CD14-positive monocyte (primary cell): Measurements from ENCODE around the gene TCTN3. TPM values are rescaled to one million over a fixed set of nuclear protein-coding genes. Genes with fewer than 3 reads are reported as not detected.

Source experiments
- DNase-seq, 3 donors: peaks; one replicate each; pipeline ENCODE4 v3.0.0-alpha.2; 2011 to 2022
- H2AFZ ChIP-seq: 2 replicates; pipeline ENCODE4 v1.6.0; 2012; ENCODE audit warnings: mild to moderate bottlenecking, low read depth, low read length, inconsistent platforms; ENCODE audit not compliant: insufficient read depth, poor library complexity, severe bottlenecking
- H3K27ac ChIP-seq, 2 donors: 1 replicate in 1 of 2; 2 replicates in 1 of 2; pipeline ENCODE4 v1.5.1; 2012 to 2013; ENCODE audit warnings: low read length in 2 of 2, control low read depth in 1 of 2, inconsistent platforms in 1 of 2, low read depth in 1 of 2, mild to moderate bottlenecking in 1 of 2
- H3K27me3 ChIP-seq, 2 donors: one replicate each; pipeline versions ENCODE4 v1.6.0 to v1.6.1; 2011 to 2013; ENCODE audit warnings: low read length in 2 of 2; ENCODE audit not compliant: control insufficient read depth in 2 of 2, insufficient read depth in 2 of 2
- H3K36me3 ChIP-seq, 2 donors: replicated peaks in 1 of 2; 1 replicate in 1 of 2; 2 replicates in 1 of 2; pipeline versions ENCODE4 v1.5.1 to v1.6.1; 2012 to 2013; ENCODE audit warnings: low read length in 2 of 2, control low read depth in 1 of 2, inconsistent platforms in 1 of 2, mild to moderate bottlenecking in 1 of 2; ENCODE audit not compliant: insufficient read depth in 2 of 2, control insufficient read depth in 1 of 2
- H3K4me1 ChIP-seq, 2 donors: 1 replicate in 1 of 2; 2 replicates in 1 of 2; pipeline versions ENCODE4 v1.5.1 to v1.6.1; 2012 to 2013; ENCODE audit warnings: low read length in 2 of 2, control low read depth in 1 of 2, inconsistent platforms in 1 of 2, mild to moderate bottlenecking in 1 of 2, moderate library complexity in 1 of 2; ENCODE audit not compliant: insufficient read depth in 2 of 2, control insufficient read depth in 1 of 2
- H3K4me2 ChIP-seq: replicated peaks from 2 replicates; pipeline ENCODE3; 2012; ENCODE audit warnings: low read length, moderate library complexity, mild to moderate bottlenecking; ENCODE audit not compliant: poor library complexity, severe bottlenecking; ENCODE audit errors: extremely low read depth
- H3K4me3 ChIP-seq, 3 experiments: fragments of 200-600 bp in 1 of 3; sonication (generic) in 1 of 3; replicated peaks in 1 of 3; 1 replicate in 2 of 3; 2 replicates in 1 of 3; pipeline ENCODE4 v1.5.1; 2011 to 2013; ENCODE audit warnings: low read length in 3 of 3, mild to moderate bottlenecking in 3 of 3, control low read depth in 2 of 3, low read depth in 2 of 3, inconsistent platforms in 1 of 3, moderate library complexity in 1 of 3
- H3K79me2 ChIP-seq: 2 replicates; pipeline ENCODE4 v1.6.0; 2012; ENCODE audit warnings: mild to moderate bottlenecking, control low read depth, inconsistent platforms, low read length, moderate library complexity; ENCODE audit not compliant: insufficient read depth
- H3K9ac ChIP-seq: 2 replicates; pipeline ENCODE4 v1.6.0; 2017; ENCODE audit warnings: low read length, mild to moderate bottlenecking; ENCODE audit not compliant: insufficient read depth, poor library complexity, severe bottlenecking
- H3K9me3 ChIP-seq, 2 donors: replicated peaks in 1 of 2; 1 replicate in 1 of 2; 2 replicates in 1 of 2; pipeline versions ENCODE4 v1.5.1 to v1.6.1; 2012 to 2013; ENCODE audit warnings: low read length in 2 of 2, control low read depth in 1 of 2; ENCODE audit not compliant: control insufficient read depth in 1 of 2, insufficient read depth in 1 of 2
- H4K20me1 ChIP-seq: 2 replicates; pipeline ENCODE4 v1.6.0; 2012; ENCODE audit warnings: mild to moderate bottlenecking, low read length, control low read depth, moderate library complexity; ENCODE audit not compliant: insufficient read depth
- H3K27ac Mint-ChIP-seq, 7 donors: one replicate each; pipeline ENCODE4 v1.8.0; 2020; ENCODE audit warnings: mild to moderate bottlenecking in 7 of 7, mixed read lengths in 7 of 7, moderate library complexity in 6 of 7, inconsistent platforms in 2 of 7
- H3K27me3 Mint-ChIP-seq, 3 donors: one replicate each; pipeline ENCODE4 v1.8.0; 2021 to 2022; ENCODE audit warnings: low read depth in 3 of 3, mild to moderate bottlenecking in 3 of 3, mixed read lengths in 3 of 3, moderate library complexity in 3 of 3, inconsistent platforms in 1 of 3
- H3K36me3 Mint-ChIP-seq, 2 donors: one replicate each; pipeline ENCODE4 v1.8.0; 2020; ENCODE audit warnings: mixed read lengths in 2 of 2, inconsistent platforms in 1 of 2, mild to moderate bottlenecking in 1 of 2
- H3K4me1 Mint-ChIP-seq: one replicate; pipeline ENCODE4 v1.8.0; 2020; ENCODE audit warnings: mild to moderate bottlenecking, mixed read lengths
- H3K4me3 Mint-ChIP-seq, 2 donors: one replicate each; pipeline ENCODE4 v1.8.0; 2020; ENCODE audit warnings: mild to moderate bottlenecking in 2 of 2, mixed read lengths in 2 of 2, moderate library complexity in 1 of 2
- H3K9me3 Mint-ChIP-seq, 7 donors: one replicate each; pipeline ENCODE4 v1.8.0; 2020 to 2022; ENCODE audit warnings: mixed read lengths in 7 of 7, mild to moderate bottlenecking in 6 of 7, moderate library complexity in 6 of 7, inconsistent platforms in 2 of 7
- CTCF ChIP-seq: fragments of 200-600 bp; IDR thresholded peaks from one replicate; pipeline ENCODE4 v1.8.0; 2022; ENCODE audit warnings: antibody characterized with exemption, mild to moderate bottlenecking
- WGBS: methylation state at CpG from one replicate; pipeline ENCODE4 v1.1.5; 2013; ENCODE audit warnings: missing lambda C conversion rate; ENCODE audit not compliant: insufficient coverage; 5-methylcytosine and 5-hydroxymethylcytosine counted together
- intact Hi-C, 2 donors: fragments of 100-400 bp; cut with micrococcal nuclease; formaldehyde crosslinking; loops; one replicate each; pipeline versions ENCODE4 v1.15.0 to v1.15.1; 2023
- polyA plus RNA-seq, 3 donors: library from polyadenylated mRNA; depleted of rRNA in 1 of 3; unstranded in 2 of 3; stranded (reverse) in 1 of 3; fragments of 300-500 nt in 2 of 3; fragments of >200 nt in 1 of 3; fragmentation: Illumina TruSeq in 2 of 3; gene quantifications; 1 replicate in 2 of 3; 2 replicates in 1 of 3; pipeline ENCODE4 v1.2.3, GENCODE V29; 2012 to 2021

The TCTN3 gene
- polyA plus RNA-seq, 3 donors, result 8.5 to 23.1 (median 14.4) TPM

GRCh38 chr10:95664543-95664942 lies 29.2 kb downstream of the TCTN3 start:
- no peaks in the 10 kb centered on the region for H3K27me3 Mint-ChIP-seq
- Histone ChIP-seq H4K20me1 (no peaks in the 10 kb centered on the region), H2AFZ (no peak overlapping the region), H3K4me3 (no peak overlapping the region), H3K4me1 (peaks cover 0 to 2% of the 10 kb centered on the region in 2 donors), H3K27me3 (no peaks in the 10 kb centered on the region), H3K36me3 (peaks cover 0 to 26% of the 10 kb centered on the region in 2 donors), H3K9me3 (no peaks in the 10 kb centered on the region), H3K4me2 (no peak overlapping the region), H3K27ac (no peak overlapping the region), H3K79me2 (no peaks in the 10 kb centered on the region), H3K9ac (no peak overlapping the region)
- peaks cover 35 to 40% of the 10 kb centered on the region in 2 donors for H3K36me3 Mint-ChIP-seq
- TF ChIP-seq CTCF, result no peak
- H3K27ac Mint-ChIP-seq, result no peak overlapping the region
- no peak for DNase-seq
- H3K4me3 Mint-ChIP-seq, result no peak overlapping the region
- H3K4me1 Mint-ChIP-seq, result peaks cover 24% of the 10 kb centered on the region
- no peaks in the 10 kb centered on the region for H3K9me3 Mint-ChIP-seq
- intact Hi-C loops, result no loop called here

- WGBS, result 100% methylated on average over 1 of the region's 1 CpG
- Histone ChIP-seq H3K4me1 (peaks cover 0 to 2% of the 10 kb centered on the region in 2 donors), H3K9ac (no peak overlapping the region), H3K79me2 (no peaks in the 10 kb centered on the region), H3K4me3 (no peak overlapping the region), H3K36me3 (peaks cover 0 to 18% of the 10 kb centered on the region in 2 donors), H4K20me1 (no peaks in the 10 kb centered on the region), H3K9me3 (no peaks in the 10 kb centered on the region), H3K4me2 (no peak overlapping the region), H3K27ac (no peak overlapping the region), H3K27me3 (no peaks in the 10 kb centered on the region), H2AFZ (no peak overlapping the region)
- Mint-ChIP-seq H3K4me3 (no peak overlapping the region), H3K9me3 (peaks cover 0 to 4% (median 0%) of the 10 kb centered on the region in 7 donors), H3K27ac (peak overlapping the region in 1 of 7 donors; percentile 7), H3K4me1 (peaks cover 24% of the 10 kb centered on the region), H3K27me3 (no peaks in the 10 kb centered on the region), H3K36me3 (peaks cover 28 to 31% of the 10 kb centered on the region in 2 donors)
- no peak for DNase-seq
- no peak for TF ChIP-seq CTCF
- intact Hi-C loops, result no loop called here
Measured at GRCh38 chr10:95663496-95663895, 30.2 kb downstream of the TCTN3 start.
